Hepatic stellate cell (primary cell): Measurements from ENCODE around the gene OPN1SW.

Experiments used
- DNase-seq: peaks from one replicate; pipeline ENCODE4 v3.0.0; 2011; ENCODE audit warnings: low spot score

The OPN1SW gene

GRCh38 chr7:128732521-128733277, 42.9 kb downstream of the OPN1SW start:
- DNase-seq: no peak

GRCh38 chr7:128731184-128731583, 44.4 kb downstream of the OPN1SW start:
- DNase-seq: no peak

GRCh38 chr7:128729494-128729893, 46.1 kb downstream of the OPN1SW start:
- DNase-seq: no peak

DNA sequence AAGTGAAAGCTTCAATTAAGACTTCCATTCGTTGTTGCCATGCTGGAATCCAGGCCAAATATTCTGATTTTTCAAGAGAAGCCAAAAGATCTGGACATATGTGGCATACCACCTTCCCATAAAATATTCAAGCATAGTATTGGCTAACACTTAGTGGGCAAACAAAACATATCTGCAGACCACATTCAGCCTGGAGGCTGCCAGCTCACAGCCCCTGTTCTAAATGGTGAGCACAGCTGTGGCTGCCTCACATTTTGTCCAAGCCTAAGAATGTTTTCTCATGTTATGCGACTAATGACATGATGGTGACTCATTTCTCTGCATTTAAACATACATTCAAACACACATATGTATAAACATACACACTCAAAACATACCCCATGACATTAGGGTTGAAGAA, 47.0 kb downstream of the OPN1SW start:
- DNase-seq: no peak

DNA sequence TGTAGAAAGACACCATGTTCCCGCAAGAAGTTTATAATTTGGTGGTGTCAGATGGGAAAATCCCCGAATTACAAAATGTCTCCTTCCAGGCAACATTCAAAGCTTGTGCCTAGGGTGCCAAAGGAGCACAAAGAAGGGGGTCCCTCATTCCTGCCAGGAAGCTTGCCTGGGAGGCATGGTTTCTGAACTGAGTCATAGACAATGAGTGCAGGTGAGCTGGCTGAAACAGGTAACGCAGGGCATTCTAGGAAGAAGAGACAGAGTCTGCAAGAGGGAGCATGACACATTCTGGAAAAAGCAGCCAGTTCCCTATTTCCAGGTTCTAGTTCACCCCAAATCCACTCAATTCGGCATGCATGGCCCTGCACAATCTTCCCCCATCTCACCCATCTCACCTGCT, 48.4 kb downstream of the OPN1SW start:
- DNase-seq: no peak

- no peak for DNase-seq
These were observed 48.9 kb downstream of the OPN1SW start for GRCh38 chr7:128726737-128727072.

- no peak for DNase-seq
These were observed 49.4 kb downstream of the OPN1SW start for GRCh38 chr7:128726059-128726736.

DNA sequence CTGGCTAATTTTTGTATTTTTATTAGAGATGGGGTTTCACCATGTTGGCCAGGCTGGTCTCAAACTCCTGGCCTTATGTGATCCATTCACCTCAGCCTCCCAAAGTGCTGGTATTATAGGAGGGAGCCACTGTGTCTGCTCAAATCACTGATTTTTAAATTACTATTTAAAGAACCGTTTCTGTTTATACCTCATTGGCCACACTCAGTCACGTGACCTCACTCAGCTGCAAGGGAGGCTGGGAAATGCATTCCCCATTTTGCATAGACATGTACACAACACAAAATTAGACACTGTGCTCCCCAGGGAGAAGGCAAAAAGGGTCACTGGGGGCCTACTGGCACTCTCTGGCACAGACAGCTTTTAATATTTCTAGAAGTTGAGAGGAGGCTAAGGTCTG, 50.1 kb downstream of the OPN1SW start:
- no peak for DNase-seq

DNA sequence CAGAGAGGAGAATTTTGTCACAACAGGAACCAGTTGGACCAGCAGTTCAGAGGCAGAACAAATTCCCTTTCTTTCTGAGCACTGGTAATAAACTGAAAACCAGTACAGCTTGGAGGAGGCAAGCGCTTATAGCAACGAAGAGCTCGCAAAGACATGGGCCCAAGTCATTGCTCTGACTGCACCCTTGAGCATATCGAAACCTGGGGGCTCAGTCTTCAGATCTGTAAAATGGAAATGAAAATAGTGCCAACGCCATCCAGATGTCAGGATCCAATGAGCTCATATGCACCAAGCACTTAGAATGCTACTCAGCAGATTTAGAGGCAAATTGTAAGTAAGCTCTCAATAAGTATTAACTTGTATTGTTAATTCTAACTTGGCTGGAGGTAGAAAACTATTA, 50.9 kb downstream of the OPN1SW start:
- DNase-seq: no peak
